SK-MEL-5 (cell line): ENCODE data around the gene PISD. TPM values are rescaled to one million over a fixed set of nuclear protein-coding genes. Genes with fewer than 3 reads are reported as not detected.

Source experiments
- DNase-seq: peaks from one replicate; pipeline ENCODE4 v3.0.0-alpha.2; 2016; ENCODE audit warnings: low read depth, low spot score
- in situ Hi-C: cut with HindIII; loops from 2 replicates; pipeline ENCODE4 v1.10.0; 2016; ENCODE audit warnings: low sequenced_read_pairs, high pct_unique_total_duplicates, low pct_unique_long_range_greater_than_20kb
- total RNA-seq: library from RNA; depleted of rRNA; stranded (reverse); fragments of >200 nt; shearing (Covaris generic); gene quantifications from 2 replicates; pipeline ENCODE4 v1.2.3, GENCODE V29; 2014

PISD gene
- total RNA-seq, 1 experiment from 2014 or later: 26.8 TPM

- in situ Hi-C loops: no loop called here
Measured at GRCh38 chr22:31618057-31618456, 44.0 kb downstream of the PISD start.

GRCh38 chr22:31616315-31616980, 45.6 kb downstream of the PISD start:
- in situ Hi-C loops: no loop called here
- DNase-seq: no peak

More at GRCh38 chr22:31618057-31618456, 44.0 kb downstream of the PISD start:
- DNase-seq: no peak

GRCh38 chr22:31615940-31616314, 46.1 kb downstream of the PISD start:
- in situ Hi-C loops: no loop called here
- DNase-seq: no peak

GRCh38 chr22:31615491-31615860, 46.5 kb downstream of the PISD start:
- in situ Hi-C loops: no loop called here
- DNase-seq: no peak

- DNase-seq: no peak
- in situ Hi-C loops: no loop called here
Measured at GRCh38 chr22:31614781-31615490, 47.1 kb downstream of the PISD start.

GRCh38 chr22:31613904-31614296, 48.1 kb downstream of the PISD start:
- in situ Hi-C loops: no loop called here

GRCh38 chr22:31613286-31613903, 48.6 kb downstream of the PISD start:
- no peak for DNase-seq
- in situ Hi-C loops: no loop called here

More at GRCh38 chr22:31613904-31614296, 48.1 kb downstream of the PISD start:
- no peak for DNase-seq

GRCh38 chr22:31612891-31613285, 49.1 kb downstream of the PISD start:
- in situ Hi-C loops: no loop called here
- no peak for DNase-seq

- in situ Hi-C loops: no loop called here
Measured at GRCh38 chr22:31611061-31611760, 50.8 kb downstream of the PISD start.

GRCh38 chr22:31610611-31611010, 51.4 kb downstream of the PISD start:
- in situ Hi-C loops: no loop called here
- no peak for DNase-seq

More at GRCh38 chr22:31611061-31611760, 50.8 kb downstream of the PISD start:
- DNase-seq: no peak

GRCh38 chr22:31609716-31610115, 52.3 kb downstream of the PISD start:
- DNase-seq: no peak
- in situ Hi-C loops: no loop called here

GRCh38 chr22:31607696-31608095, 54.3 kb downstream of the PISD start:
- in situ Hi-C loops: no loop called here
- DNase-seq: no peak

GRCh38 chr22:31605851-31606585, 56.0 kb downstream of the PISD start:
- DNase-seq: no peak
- in situ Hi-C loops: no loop called here

- DNase-seq: no peak
- in situ Hi-C loops: no loop called here
Measured at GRCh38 chr22:31604746-31605705, 57.0 kb downstream of the PISD start.

- in situ Hi-C loops: no loop called here
- DNase-seq: no peak
Measured at GRCh38 chr22:31604137-31604705, 57.8 kb downstream of the PISD start.

GRCh38 chr22:31603574-31603973, 58.4 kb downstream of the PISD start:
- in situ Hi-C loops: no loop called here
- no peak for DNase-seq
